GM10248 (cell line): Measurements from ENCODE around the gene DGLUCY.

Source experiments
- CTCF ChIA-PET: fragments of 300-600 bp; sonication (Branson Sonifier 250); formaldehyde crosslinking; extraction: SDS; loops from one replicate; lab custom pipeline; 2021; ENCODE audit warnings: antibody characterized with exemption; lab: Yijun Ruan, JAX
- POLR2A ChIA-PET: fragments of 350-650 bp; sonication (Branson Sonifier 250); formaldehyde crosslinking; extraction: SDS; loops from one replicate; lab custom pipeline; 2020; ENCODE audit warnings: antibody characterized with exemption; lab: Yijun Ruan, JAX
- DNase-seq: peaks from one replicate; pipeline ENCODE4 v3.0.0; 2012; ENCODE audit errors: extremely low spot score
- CTCF ChIP-seq: IDR thresholded peaks from 2 replicates; pipeline ENCODE4 v1.5.1; 2012; ENCODE audit warnings: mild to moderate bottlenecking, low read depth; ENCODE audit errors: extremely low read depth, missing control alignments, control extremely low read depth

The DGLUCY gene

GRCh38 chr14:91267965-91268437 is 154.1 kb downstream of the DGLUCY start:
- CTCF ChIA-PET, result interaction anchor here (0.9 to 1.1 kb wide), 2 partner anchors 10 to 18 kb away, joined by 3 to 4 read pairs; no protein-coding TSS in a partner anchor
- TF ChIP-seq CTCF, result no peak
- no peak for DNase-seq
- POLR2A ChIA-PET, result no interaction called here

DNA sequence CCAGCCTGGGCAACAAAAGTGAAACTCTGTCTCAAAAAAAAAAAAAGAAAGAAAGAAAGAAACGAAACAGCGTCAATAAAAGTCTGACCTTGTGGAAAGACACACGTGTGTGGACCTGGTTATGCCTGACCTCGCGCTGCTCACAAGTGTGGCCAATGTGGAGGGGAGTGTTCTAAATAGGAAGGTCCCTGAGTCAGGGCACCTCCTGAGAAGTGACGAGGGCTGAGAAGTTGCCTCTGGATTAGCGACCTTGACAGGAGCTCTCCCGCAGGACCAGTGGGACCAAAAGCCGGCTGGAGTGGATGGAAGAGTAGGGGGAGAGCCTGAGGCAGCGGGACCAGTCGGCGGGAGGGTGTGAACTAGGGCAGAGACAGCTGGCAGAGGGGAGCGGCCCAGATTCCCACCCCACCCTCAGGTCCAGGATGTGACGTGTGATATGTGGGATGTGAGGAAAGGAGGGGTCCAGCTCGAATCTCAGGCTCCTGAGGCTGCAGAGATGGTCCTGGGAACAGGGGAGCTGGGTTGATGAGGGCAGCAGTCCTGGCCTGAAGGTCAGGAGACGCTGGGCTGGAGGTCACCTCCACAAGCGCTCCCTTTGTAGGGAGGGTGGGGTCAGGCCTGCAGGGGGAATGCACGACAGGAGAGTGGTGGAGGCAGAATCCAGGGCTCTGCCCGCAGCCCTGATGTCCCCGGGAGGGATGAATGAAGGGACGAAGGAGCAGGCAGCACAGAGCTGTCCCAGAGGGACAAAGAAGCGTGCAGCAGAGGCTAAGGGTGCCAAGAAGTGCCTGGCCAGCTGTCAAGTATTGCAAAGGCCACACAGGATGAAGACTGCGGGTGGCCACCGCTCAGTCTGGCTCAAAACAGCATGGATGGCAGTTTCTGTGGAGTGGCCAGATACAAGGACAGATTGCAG is 155.5 kb downstream of the DGLUCY start:
- TF ChIP-seq CTCF, result no peak
- DNase-seq, result no peak
- POLR2A ChIA-PET, result no interaction called here
- CTCF ChIA-PET, result interaction anchor here (1.0 to 1.8 kb wide), 3 partner anchors 16 to 96 kb away, joined by 3 to 4 read pairs (median 3); no protein-coding TSS in a partner anchor

GRCh38 chr14:91270188-91270587 is 156.3 kb downstream of the DGLUCY start:
- TF ChIP-seq CTCF, result no peak
- no peak for DNase-seq
- ChIA-PET POLR2A (no interaction called here), CTCF (interaction anchor here (1.0 to 1.8 kb wide), 2 partner anchors 15 to 53 kb away, joined by 3 to 4 read pairs; no protein-coding TSS in a partner anchor)

GRCh38 chr14:91270619-91271018 is 156.7 kb downstream of the DGLUCY start:
- no peak for TF ChIP-seq CTCF
- POLR2A ChIA-PET, result no interaction called here
- no peak for DNase-seq
- CTCF ChIA-PET, result interaction anchor here (1.8 kb wide), 1 partner anchor 93 kb away, joined by 5 read pairs; no protein-coding TSS in a partner anchor

- TF ChIP-seq CTCF, result no peak
- POLR2A ChIA-PET, result no interaction called here
- CTCF ChIA-PET, result interaction anchor here (1.7 to 2.3 kb wide), 3 partner anchors 14 to 96 kb away, joined by 5 to 7 read pairs (median 5); no protein-coding TSS in a partner anchor
Observed at GRCh38 chr14:91271639-91272038, 157.8 kb downstream of the DGLUCY start.

More at GRCh38 chr14:91271639-91272038, 157.8 kb downstream of the DGLUCY start:
- no peak for DNase-seq
